ENCODE data around the gene TCF7L2.

Gene TCF7L2

DNA sequence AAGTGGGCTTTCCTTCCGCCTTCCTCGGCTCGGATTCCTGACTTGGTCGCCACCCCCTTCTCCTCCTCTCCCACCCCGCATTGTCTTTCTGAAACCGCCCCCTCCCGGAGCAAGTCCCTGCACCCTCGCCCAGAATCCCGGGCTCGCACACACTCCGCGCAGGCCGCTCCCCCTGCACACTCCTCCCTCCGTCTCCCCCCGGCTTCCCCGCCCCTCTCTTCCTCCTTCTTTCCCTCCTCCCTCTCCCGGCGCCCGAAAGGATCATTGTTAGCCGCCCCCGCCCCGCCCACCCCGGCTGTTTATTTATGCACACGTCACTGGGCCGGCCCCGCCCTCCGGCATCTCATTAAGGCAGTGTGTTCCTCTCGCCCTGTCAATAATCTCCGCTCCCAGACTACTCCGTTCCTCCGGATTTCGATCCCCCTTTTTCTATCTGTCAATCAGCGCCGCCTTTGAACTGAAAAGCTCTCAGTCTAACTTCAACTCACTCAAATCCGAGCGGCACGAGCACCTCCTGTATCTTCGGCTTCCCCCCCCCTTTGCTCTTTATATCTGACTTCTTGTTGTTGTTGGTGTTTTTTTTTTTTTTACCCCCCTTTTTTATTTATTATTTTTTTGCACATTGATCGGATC, at the start of gene TCF7L2:
TSS of gene TCF7L2 (plus strand) at position 373 of the 633 bp plus-strand sequence. CDS start 510 bp downstream, outside the sequence.
- DNase-seq = peak; percentile 97
- in situ Hi-C loops (cut with HindIII; ENCODE audit: low pct_ligation_motif_present, low pct_unique_long_range_greater_than_20kb, low sequenced_read_pairs) = no loop called here

DNA sequence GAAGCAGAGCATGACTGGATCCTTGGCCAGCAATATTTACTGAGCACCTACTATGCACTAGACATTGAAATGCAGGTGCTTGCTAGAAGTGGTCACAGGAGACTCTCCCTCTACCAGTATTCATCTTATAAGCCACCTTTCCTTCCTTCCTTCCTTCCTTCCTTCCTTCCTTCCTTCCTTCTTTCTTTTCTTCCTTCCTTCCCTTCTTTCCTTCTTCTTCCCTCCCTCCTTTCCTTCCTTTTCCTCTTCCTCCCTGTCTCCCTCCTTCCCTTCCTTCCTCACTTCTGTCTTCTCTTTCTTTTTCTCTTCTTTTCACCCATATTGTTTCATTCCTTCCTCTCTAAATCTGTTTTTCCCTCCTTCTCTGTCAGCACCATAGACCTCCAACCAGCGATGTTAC, 47.3 kb upstream of the TCF7L2 start:
- in situ Hi-C loops (cut with HindIII; ENCODE audit: low pct_ligation_motif_present, low pct_unique_long_range_greater_than_20kb, low sequenced_read_pairs) = no loop called here
- no peak for DNase-seq

DNA sequence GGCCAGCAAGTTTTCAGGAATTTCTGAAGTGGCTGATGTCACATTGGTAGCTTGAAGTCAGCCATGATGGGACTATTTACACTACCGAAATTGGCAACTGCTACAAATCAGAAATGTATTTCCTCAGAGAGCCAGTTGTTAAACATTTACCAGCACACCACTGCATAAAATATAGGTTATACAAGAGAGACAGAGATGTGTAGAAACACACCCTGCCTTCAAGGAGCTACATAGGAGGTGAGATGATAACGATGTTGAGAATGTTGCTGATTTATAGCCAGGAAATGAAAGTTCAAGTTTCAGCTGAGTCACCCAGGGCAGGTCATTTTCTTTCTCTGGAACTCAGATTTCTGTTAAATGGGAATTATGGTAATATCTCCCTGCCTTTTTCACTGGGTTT, 46.0 kb upstream of the TCF7L2 start:
- in situ Hi-C loops (cut with HindIII; ENCODE audit: low pct_ligation_motif_present, low pct_unique_long_range_greater_than_20kb, low sequenced_read_pairs) = no loop called here
- DNase-seq = no peak

DNA sequence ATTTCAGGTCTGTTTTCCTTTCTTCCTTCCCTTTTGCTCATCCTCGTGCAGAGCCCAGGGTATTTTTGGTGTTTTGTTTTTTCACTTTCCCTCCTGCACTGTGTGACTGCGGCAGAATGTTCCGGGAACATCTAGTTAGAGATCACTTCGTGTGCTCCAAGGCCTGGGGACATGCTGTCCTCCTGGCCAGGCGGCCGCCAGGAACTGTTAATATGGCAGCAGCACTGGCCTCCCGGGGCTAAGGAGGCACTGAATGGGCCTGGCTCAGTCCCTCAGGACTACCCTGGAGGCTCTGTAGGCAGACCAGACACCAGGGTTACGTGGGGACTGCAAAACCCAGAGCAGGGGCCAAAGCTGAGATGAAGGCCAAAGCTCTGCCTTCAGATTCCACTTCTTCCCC, 43.1 kb upstream of the TCF7L2 start:
- in situ Hi-C loops (cut with HindIII; ENCODE audit: low pct_ligation_motif_present, low pct_unique_long_range_greater_than_20kb, low sequenced_read_pairs) = no loop called here
- DNase-seq = no peak

DNA sequence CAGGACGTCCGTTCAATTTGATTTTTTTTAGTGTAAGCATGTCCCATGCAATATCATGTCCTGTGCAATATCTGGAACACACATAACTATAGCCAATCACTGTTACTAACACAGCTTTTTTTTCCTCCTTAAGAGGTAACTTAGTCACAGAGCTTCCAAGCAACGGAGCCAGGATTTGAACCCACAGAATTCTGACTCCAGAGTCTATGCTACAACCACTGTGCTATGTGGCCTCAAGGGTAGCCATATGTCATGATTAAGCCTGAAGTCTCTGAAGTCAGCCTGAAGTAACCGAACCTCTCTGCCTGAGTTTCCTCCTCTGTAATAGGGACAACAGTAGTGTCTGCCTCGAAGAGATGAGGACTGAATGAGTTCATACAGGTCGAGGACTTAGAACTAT, 42.2 kb upstream of the TCF7L2 start:
- DNase-seq = no peak
- in situ Hi-C loops (cut with HindIII; ENCODE audit: low pct_ligation_motif_present, low pct_unique_long_range_greater_than_20kb, low sequenced_read_pairs) = no loop called here

DNA sequence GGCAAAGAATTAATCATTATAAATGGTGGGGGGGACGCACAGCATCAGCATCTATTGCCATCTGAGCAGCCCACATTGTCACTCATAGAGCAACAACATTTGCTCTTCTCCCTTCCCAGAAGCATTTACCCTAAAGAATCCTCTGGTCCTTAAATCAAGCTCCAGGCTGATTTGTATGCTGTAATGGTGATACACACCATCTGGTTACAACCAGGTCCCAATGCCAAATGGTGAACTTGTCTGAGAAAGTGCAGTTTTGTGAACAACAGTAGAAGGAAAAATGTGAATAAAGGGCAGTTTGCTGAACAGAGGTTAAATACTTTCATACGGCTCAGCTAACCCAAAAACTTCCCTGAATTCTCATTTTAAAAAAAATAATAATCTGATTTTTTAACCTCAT, 38.8 kb upstream of the TCF7L2 start:
- in situ Hi-C loops (cut with HindIII; ENCODE audit: low pct_ligation_motif_present, low pct_unique_long_range_greater_than_20kb, low sequenced_read_pairs) = no loop called here
- DNase-seq = no peak

DNA sequence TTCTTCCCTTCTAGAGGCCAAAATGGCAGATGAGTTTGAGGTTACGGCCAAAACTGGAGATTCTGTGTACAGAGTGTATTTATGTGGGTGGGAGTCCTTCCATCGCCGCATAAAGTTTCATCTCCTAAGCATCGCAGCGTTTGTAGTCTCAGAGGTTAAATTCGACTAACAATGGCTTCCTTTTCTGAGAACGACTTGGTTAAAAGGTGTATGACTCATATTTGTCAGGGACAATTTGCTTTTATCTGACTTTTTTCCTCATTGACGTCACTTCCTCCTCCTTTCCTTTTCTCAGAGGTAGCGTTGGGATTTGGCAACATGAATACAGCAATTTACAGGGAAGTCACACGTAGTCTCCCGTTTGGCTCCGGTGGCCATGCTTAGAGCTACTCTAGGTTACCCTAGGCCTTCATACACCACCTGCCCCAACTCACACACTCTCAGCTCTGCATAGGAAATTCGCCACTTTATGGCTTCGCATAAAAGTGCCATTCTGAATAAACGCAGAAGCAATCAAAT, 37.6 kb upstream of the TCF7L2 start:
- in situ Hi-C loops (cut with HindIII; ENCODE audit: low pct_ligation_motif_present, low pct_unique_long_range_greater_than_20kb, low sequenced_read_pairs) = no loop called here
- DNase-seq = no peak

DNA sequence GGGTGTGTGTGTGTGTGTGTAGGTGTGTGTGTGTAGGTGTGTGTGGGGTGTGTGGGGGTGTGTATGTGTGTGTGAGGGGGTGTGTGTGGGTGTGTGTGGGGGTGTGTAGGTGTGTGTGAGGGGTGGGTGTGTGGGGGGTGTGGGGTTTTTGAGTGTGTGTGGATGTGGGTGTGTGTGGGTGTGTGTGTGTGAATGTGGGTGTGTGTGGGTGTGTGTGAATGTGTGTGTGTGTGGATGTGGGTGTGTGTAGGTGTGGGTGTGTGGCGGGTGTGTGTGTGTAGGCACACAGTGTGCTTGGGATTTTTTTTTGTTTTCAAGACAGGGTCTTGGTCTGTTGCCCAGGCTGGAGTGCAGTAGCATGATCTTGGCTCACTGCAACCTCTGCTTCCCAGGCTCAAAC, 36.8 kb upstream of the TCF7L2 start:
- DNase-seq = no peak
- in situ Hi-C loops (cut with HindIII; ENCODE audit: low pct_ligation_motif_present, low pct_unique_long_range_greater_than_20kb, low sequenced_read_pairs) = no loop called here

DNA sequence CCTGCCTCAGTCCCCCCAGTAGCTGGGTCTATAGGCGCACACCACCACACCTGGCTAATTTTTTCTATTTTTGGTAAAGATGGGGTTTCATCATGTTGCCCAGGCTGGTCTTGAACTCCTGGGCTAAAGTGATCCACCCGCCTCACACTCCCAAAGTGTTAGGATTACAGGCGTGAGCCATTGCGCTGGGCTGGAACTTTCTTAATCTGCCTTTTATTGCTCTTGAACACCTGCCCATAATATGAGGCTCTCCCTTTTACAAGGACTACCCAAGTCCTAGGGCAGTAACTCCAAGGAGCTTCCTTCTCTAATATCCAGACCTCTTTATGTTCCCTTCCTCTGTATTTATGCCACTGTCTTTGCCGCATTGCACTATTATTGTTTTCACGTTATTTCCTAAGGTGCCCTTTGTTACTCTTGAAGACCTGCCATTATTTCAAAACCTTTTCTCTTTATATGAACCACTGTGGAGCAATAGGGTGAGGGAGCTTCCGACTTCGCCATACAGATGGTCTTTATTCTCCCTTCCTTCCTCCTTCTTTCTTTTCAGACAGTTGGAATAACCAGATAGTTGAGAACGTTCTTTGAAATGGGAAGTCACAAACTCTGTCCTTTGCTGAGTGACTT, 36.3 kb upstream of the TCF7L2 start:
- in situ Hi-C loops (cut with HindIII; ENCODE audit: low pct_ligation_motif_present, low pct_unique_long_range_greater_than_20kb, low sequenced_read_pairs) = no loop called here
- DNase-seq = no peak

DNA sequence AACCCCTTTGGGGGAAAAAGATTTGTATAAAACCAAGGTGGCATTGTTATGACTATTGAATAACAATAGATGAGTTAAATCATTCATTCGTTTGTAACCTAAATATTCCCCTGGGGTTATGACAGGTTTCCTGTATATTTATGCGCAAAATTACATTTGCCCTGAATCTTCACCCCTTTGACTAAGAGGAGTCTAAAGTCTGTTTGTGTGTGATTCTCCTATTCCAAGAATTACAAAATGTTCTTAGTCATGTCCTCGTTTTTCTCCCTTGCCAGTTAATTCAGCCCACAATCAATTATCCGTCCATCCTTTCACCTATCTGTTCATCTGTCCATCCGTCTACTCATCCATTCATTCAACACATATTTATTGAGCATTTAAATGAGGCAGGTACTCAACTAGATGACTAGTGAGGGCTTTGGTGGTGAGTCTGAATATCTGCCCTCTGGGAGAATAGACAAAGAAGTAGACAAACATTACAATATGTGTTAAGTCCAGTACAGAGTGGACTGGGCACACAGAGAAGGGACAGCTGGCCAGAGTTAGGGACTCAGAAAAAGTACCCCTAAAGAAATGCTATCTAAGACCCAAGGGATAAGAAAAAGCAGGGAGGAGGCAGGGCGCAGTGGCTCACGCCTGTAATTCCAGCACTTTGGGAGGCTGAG, 35.6 kb upstream of the TCF7L2 start:
- DNase-seq = no peak
- in situ Hi-C loops (cut with HindIII; ENCODE audit: low pct_ligation_motif_present, low pct_unique_long_range_greater_than_20kb, low sequenced_read_pairs) = no loop called here

DNA sequence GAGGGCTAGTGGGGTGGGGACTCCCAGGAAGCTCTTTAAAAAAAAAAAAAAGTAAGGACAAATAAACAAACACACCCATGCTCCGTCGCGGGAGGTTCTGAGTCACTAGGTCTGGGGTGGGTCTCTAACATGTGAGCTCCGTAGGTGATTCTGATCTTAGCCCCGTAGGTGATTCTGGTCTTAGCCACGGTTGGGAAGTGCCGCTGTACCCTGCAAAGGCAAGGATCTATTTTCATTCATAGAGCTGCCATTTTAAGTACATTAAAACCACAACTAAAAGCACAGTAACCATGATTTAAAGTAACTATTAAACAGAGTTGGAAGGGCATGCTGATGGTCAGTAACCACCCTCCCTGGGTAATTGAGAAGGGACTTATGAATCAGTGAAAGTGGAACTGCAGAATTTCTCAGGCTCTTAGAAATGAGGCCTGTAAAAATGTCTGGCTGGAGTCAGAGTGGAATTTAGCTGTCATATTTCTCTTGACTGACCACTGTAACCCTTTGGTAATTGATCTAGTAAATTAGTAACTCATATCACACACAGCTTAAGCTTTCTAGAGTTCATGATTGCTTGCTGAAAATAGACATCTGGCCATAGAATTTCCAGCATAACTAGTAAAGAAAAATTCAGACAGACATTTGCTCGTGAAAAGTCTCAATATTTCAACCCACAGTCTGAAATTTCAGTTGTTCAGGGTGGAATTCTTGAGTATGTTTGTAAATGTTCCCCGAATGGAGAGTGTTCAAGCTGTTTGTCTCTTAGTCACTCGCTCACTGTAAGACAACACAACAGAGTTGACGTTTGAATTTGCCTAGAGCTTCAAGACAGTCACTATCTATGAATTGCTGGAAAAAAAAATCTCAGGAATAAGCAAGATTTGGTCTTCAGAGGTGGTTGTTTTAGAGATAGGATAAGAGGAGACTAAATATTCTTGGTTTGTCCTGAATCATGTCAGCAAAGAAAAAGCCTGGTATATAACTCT, 34.2 kb upstream of the TCF7L2 start:
- DNase-seq = peak; percentile 86
- in situ Hi-C loops (cut with HindIII; ENCODE audit: low pct_ligation_motif_present, low pct_unique_long_range_greater_than_20kb, low sequenced_read_pairs) = no loop called here

DNA sequence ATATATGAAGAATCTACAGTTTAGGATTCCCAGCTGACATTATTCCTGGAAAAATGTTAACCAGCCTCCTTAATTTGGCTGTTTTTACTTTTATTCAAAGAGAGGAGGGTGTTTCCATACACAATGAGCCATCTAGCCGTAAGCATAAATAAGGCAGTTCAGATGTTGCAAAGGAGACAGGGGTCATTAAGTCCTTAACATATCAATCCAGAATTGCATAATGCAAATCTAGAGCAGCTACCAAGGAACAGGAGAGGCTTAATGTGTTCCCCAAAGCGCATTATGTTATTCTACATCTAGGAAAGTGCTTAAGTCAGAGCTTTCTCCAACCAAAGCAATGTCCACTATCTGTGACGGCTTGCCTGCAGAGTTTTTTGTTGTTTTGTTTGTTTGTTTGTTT, 32.4 kb upstream of the TCF7L2 start:
- no peak for DNase-seq
- in situ Hi-C loops (cut with HindIII; ENCODE audit: low pct_ligation_motif_present, low pct_unique_long_range_greater_than_20kb, low sequenced_read_pairs) = no loop called here

DNA sequence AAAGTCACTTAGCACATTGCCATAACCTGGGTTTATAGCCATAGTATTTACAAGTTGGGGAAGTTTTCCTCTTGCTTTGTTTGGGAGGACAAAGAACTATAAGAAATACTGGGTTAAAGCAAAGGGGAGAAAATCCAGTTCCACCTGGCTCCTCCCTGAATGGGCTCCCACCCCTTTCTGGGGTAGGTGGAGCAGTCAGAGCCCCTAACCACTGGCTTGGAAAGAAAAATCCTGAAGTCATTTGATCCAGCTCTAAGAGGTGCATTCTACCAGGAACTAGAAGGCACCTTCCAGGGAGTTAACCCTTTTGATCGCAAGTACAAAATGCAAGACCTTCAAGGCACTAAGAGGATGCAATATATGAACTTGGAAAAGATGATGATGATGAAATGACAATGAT, 31.3 kb upstream of the TCF7L2 start:
- no peak for DNase-seq
- in situ Hi-C loops (cut with HindIII; ENCODE audit: low pct_ligation_motif_present, low pct_unique_long_range_greater_than_20kb, low sequenced_read_pairs) = no loop called here

DNA sequence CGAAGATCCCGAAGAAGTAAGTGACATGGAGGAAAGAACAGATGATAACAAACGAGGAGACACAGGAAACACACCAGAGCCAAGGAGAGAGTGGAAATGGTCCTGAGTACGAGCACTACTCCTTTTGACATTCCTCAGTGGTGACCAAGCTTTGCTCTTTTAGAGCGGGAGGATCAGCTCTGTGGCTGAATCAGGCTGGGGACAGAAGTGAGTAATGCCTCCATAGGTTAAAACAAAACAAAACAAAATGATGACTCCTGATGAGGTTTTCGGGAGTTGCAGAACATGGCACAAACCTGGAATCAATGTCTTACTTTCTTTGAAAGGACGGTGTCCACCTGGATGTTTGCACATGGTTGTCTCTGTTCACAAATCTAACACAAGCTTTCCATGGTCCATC, 30.3 kb upstream of the TCF7L2 start:
- in situ Hi-C loops (cut with HindIII; ENCODE audit: low pct_ligation_motif_present, low pct_unique_long_range_greater_than_20kb, low sequenced_read_pairs) = no loop called here

DNA sequence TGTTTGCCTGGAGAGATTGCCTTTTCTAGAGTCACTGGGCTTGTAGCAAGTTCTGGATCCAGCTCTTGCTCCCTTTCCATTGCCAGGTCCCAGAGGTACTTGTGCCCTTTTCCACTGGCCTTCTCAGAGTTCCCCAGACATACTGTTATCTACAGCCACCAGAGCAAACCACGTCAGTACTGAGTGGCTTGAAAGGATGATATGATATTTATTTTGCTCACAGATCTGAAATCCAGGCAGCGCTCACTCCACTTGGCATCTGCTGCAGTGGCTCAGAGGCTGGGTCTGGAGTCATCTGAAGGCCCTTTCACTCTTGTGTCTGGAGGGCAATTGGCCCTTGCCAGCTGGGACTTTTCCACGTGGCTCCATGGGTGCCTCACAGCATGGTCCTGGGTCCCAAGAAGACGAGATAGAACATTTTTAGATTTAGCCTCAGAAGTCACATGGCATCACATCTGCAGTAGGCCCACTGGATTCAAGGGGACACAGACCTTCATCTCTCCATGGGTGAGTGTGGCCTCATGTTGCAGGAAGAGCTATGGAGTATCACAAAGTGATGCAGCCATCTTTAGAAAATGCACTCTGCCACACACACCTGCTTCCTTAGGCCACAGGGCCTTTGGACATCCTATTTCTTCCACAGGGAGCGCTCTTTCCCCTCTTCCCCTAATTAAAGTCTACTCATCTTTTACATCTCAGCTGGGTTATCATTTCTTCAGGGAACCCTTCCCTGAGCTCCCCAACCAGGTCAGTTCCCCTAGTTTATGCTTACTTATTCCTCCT, 22.9 kb upstream of the TCF7L2 start:
- DNase-seq = no peak
- in situ Hi-C loops (cut with HindIII; ENCODE audit: low pct_ligation_motif_present, low pct_unique_long_range_greater_than_20kb, low sequenced_read_pairs) = no loop called here

More for the DNA sequence above, 30.3 kb upstream of the TCF7L2 start:
- peak; percentile 74 for DNase-seq

DNA sequence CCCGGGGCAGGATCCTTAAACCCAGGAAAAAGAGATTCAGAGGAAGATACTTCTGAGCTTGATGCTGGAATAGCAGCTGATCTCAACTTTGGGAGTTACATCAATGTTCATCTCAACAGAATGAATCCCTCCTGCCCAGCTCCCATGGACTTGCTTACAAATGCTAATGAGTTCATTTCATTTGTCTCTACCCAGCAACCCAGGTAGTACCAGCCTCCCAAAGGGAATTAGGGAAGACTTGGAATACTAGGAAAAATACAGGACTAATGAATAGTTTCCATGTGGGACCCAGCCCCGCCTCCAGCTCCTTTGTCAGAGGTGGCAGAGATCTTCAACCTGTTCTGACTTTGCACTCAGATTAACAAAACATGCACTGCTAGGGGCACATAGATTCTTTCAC, 22.1 kb upstream of the TCF7L2 start:
- DNase-seq = no peak
- in situ Hi-C loops (cut with HindIII; ENCODE audit: low pct_ligation_motif_present, low pct_unique_long_range_greater_than_20kb, low sequenced_read_pairs) = no loop called here

DNA sequence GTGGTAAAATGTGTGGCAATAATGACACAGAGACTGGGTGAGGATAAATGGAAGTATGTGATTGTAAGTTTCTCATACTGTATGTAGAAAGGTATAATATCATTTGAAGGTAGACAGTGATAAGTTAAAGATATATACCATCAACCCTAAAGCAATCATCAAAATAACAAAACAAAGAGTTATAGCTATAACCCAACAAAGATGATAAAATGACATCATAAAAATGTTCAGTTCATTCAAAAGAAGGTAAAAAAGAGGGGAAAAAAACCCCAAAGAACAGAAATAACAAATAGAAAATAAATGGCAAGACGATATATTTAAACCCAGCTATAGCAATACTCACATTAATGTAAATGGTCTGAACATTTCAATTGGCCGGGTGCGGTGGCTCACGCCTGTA, 17.4 kb upstream of the TCF7L2 start:
- in situ Hi-C loops (cut with HindIII; ENCODE audit: low pct_ligation_motif_present, low pct_unique_long_range_greater_than_20kb, low sequenced_read_pairs) = no loop called here
- DNase-seq = no peak

DNA sequence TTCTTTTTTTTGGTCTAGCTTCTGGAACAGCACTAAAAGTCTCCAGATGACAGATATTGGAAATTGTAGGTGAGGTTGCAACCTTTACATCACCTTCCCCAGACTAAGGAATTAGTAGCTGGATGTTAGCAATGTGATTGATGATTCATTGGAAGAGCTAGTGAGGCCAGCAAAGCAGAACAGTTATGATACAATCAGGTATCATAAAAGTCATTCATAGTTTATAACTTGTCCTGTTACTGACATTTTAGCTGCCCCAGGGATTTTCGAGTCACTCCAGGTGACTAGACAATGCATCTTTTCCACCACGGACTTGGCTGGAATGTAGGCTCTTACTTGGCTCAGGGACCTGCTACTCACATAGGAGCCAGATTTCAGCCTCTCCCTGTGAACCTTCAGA, 15.9 kb upstream of the TCF7L2 start:
- in situ Hi-C loops (cut with HindIII; ENCODE audit: low pct_ligation_motif_present, low pct_unique_long_range_greater_than_20kb, low sequenced_read_pairs) = no loop called here
- DNase-seq = no peak

Measured in ACHN (cell line).